Gastrocnemius medialis (tissue), 4 donors: ENCODE measurements around the gene OTULIN.

Experiments
- POLR2A ChIP-seq, 2 donors: fragments of 450-650 bp; IDR thresholded peaks; one replicate each; pipeline ENCODE4 v1.6.1; 2017; ENCODE audit warnings: antibody characterized with exemption in 2 of 2, mild to moderate bottlenecking in 2 of 2, moderate library complexity in 2 of 2
- TF ChIP-seq, protein P1 (sequence below), 5 experiments: fragments of 450-650 bp in 3 of 5; fragments of 200-600 bp in 2 of 5; sonication (generic) in 2 of 5; IDR thresholded peaks in 4 of 5; conservative IDR thresholded peaks in 1 of 5; 1 replicate in 4 of 5; 2 replicates in 1 of 5; pipeline ENCODE4 v1.5.1; 2016 to 2019; ENCODE audit warnings: antibody characterized with exemption in 5 of 5, mild to moderate bottlenecking in 3 of 5, moderate library complexity in 3 of 5

DNA sequence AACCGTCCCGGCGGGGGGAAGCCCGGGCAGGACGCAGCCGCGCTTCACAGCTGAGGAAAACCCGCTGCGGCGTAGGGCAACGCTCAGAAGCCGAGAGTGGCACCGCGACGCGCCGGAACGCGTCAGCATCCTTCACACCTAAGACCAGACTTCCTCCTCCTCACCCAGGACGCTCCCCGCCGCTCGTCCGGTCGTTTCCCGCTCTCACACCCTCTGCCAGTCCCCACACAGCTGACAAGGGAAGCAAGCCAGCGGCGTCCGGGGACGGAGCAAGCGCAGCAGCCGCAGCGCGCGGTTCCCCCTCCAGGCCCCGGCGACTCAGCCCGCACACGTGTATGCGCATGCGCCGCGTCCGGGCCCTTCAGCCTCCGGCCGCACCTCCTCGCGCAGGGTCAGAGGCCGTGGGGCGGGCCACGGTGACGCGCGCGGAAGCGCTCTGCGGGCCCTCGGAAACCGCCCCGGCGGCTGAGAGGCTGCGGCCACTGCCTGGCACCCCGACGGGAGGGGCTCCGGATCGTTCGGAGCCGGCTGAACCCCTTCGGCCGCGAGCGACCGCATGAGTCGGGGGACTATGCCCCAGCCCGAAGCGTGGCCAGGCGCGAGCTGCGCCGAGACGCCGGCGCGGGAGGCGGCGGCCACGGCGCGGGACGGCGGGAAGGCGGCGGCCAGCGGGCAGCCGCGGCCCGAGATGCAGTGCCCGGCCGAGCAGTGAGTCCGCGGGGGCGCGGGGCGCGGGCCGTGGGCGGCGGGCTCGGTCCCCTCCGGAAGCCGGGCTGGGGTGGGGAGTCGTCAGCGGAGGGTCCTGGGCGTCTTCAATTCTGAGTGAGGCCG, at the start of gene OTULIN:
- TF ChIP-seq, protein P1, sequence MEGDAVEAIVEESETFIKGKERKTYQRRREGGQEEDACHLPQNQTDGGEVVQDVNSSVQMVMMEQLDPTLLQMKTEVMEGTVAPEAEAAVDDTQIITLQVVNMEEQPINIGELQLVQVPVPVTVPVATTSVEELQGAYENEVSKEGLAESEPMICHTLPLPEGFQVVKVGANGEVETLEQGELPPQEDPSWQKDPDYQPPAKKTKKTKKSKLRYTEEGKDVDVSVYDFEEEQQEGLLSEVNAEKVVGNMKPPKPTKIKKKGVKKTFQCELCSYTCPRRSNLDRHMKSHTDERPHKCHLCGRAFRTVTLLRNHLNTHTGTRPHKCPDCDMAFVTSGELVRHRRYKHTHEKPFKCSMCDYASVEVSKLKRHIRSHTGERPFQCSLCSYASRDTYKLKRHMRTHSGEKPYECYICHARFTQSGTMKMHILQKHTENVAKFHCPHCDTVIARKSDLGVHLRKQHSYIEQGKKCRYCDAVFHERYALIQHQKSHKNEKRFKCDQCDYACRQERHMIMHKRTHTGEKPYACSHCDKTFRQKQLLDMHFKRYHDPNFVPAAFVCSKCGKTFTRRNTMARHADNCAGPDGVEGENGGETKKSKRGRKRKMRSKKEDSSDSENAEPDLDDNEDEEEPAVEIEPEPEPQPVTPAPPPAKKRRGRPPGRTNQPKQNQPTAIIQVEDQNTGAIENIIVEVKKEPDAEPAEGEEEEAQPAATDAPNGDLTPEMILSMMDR (IDR thresholded peaks at IDR 0.05 in 4 of 5, conservative IDR thresholded peaks at IDR 0.05 in 1 of 5), result peak in 1 of 5 experiments; percentile 8
- TF ChIP-seq POLR2A (IDR thresholded peaks at IDR 0.05), result peak; percentile 92 to 95
